Choroid plexus epithelial cell (primary cell): ENCODE results near the gene GIMAP5.

Experiments
- DNase-seq: peaks from one replicate; pipeline ENCODE4 v3.0.0-alpha.2; 2010; ENCODE audit warnings: low read depth
- H3K4me3 ChIP-seq: 2 replicates; pipeline ENCODE4 v1.5.1; 2011; ENCODE audit warnings: low read depth, mild to moderate bottlenecking, control low read depth, low read length, moderate library complexity
- CTCF ChIP-seq: conservative IDR thresholded peaks from 2 replicates; pipeline ENCODE4 v1.5.1; 2011; ENCODE audit warnings: low read depth, mild to moderate bottlenecking, control low read depth, inconsistent platforms, low read length, moderate library complexity

Gene GIMAP5

GRCh38 chr7:150780292-150780691 lies 43.1 kb downstream of the GIMAP5 start:
- no peak for DNase-seq
- no peak overlapping the region for H3K4me3 ChIP-seq
- TF ChIP-seq CTCF, result no peak

DNA sequence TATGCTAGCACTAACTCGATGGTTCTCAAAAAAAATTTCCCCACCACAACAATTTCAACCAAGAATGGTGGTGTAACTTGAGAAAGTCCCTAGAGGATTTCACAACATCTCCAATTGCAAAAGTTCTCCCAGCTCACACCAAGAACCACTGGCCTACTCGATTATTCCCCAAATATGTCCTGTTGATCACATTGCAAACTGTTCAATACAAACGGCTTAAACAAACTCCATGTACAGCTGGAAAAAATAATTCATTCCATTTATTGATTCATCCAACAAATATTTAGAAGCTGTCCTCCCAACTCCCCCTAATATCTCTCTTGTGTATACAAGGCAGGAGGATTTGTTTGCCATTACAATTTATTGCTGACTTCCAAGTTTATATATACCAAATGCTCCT lies 43.9 kb downstream of the GIMAP5 start:
- no peak overlapping the region for H3K4me3 ChIP-seq
- no peak for TF ChIP-seq CTCF
- peak; percentile 74 for DNase-seq

- TF ChIP-seq CTCF, result no peak
- no peak for DNase-seq
- H3K4me3 ChIP-seq, result no peak overlapping the region
Measured at GRCh38 chr7:150781961-150782360, 44.7 kb downstream of the GIMAP5 start.

DNA sequence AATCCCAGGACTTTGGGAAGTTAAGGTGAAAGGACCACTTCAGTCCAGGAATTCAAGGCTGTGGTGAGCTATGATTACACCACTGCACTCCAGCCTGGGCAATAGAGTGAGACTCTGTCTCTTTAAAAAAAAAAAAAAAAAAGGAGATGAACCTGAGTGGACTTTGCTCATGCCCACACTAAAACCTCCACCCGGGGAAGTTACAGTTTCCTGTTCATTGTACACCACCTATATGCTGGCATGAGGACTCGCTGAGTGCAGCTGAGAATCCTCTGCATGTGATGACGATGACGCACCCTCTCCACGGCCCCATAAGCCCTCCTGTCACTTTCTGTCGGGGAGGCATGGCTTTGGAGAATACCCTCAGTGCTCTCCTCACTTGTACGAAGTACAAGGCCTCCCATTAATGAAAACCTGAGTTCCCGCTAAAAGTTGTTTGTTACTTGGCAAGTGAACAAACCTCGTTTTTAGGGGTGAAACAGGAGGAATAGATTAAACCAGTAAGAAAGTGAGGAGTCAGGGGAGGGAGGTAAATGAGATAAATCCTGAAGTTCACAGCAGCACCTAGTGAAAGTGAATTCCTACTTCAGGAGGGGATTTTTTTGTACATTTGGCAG lies 47.0 kb downstream of the GIMAP5 start:
- no peak overlapping the region for H3K4me3 ChIP-seq
- TF ChIP-seq CTCF, result no peak
- DNase-seq, result no peak

GRCh38 chr7:150784954-150785353 lies 47.7 kb downstream of the GIMAP5 start:
- DNase-seq, result no peak
- no peak for TF ChIP-seq CTCF
- H3K4me3 ChIP-seq, result no peak overlapping the region

- DNase-seq, result peak; percentile 20
- H3K4me3 ChIP-seq, result no peak overlapping the region
- TF ChIP-seq CTCF, result no peak
Measured at GRCh38 chr7:150787321-150788281, 50.4 kb downstream of the GIMAP5 start.
